ENCODE data around the gene CPSF4L. TPM values are rescaled to one million over a fixed set of nuclear protein-coding genes. Genes with fewer than 3 reads are reported as not detected.

Gene CPSF4L
- total RNA-seq, 4 donors from 2014 or later = not detected

DNA sequence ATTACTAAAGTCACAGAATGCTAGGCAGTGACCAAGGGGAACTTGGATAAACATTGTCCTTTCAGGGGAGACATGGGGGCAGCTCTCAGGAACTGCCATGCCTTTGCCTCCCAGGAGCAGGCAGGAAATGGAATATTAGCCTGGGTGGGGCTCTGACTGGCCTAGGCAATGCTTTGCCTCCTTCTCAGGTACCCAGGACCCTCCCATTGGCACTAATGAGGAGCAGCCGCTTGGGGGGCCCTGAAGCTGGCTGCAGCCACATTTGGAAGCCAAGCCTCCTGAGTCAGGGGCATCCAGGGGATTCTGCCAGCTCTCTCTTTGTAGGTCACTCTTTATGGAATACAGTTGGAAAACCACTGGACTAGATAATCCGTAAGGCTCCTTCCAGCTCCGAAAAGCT, 5.5 kb downstream of the CPSF4L start:
- DNase-seq = no peak
- Histone ChIP-seq H3K36me3 (no peaks in the 10 kb centered on the region), H3K4me1 (peaks cover 0 to 5% of the 10 kb centered on the region in 2 donors), H3K9me3 (no peaks in the 10 kb centered on the region), H3K4me3 (replicated peaks in 1 of 3) (no peak overlapping the region), H3K27me3 (no peaks in the 10 kb centered on the region), H3K27ac (no peak overlapping the region)
- intact Hi-C loops (cut with DNase I) = no loop called here
- TF ChIP-seq, protein P1, sequence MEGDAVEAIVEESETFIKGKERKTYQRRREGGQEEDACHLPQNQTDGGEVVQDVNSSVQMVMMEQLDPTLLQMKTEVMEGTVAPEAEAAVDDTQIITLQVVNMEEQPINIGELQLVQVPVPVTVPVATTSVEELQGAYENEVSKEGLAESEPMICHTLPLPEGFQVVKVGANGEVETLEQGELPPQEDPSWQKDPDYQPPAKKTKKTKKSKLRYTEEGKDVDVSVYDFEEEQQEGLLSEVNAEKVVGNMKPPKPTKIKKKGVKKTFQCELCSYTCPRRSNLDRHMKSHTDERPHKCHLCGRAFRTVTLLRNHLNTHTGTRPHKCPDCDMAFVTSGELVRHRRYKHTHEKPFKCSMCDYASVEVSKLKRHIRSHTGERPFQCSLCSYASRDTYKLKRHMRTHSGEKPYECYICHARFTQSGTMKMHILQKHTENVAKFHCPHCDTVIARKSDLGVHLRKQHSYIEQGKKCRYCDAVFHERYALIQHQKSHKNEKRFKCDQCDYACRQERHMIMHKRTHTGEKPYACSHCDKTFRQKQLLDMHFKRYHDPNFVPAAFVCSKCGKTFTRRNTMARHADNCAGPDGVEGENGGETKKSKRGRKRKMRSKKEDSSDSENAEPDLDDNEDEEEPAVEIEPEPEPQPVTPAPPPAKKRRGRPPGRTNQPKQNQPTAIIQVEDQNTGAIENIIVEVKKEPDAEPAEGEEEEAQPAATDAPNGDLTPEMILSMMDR (IDR thresholded peaks at IDR 0.05) = no peak
- TF ChIP-seq POLR2A (IDR thresholded peaks at IDR 0.05) = no peak
- WGBS, 2 donors = 91 to 97% methylated on average over 2 to 3 of the region's 3 CpGs

DNA sequence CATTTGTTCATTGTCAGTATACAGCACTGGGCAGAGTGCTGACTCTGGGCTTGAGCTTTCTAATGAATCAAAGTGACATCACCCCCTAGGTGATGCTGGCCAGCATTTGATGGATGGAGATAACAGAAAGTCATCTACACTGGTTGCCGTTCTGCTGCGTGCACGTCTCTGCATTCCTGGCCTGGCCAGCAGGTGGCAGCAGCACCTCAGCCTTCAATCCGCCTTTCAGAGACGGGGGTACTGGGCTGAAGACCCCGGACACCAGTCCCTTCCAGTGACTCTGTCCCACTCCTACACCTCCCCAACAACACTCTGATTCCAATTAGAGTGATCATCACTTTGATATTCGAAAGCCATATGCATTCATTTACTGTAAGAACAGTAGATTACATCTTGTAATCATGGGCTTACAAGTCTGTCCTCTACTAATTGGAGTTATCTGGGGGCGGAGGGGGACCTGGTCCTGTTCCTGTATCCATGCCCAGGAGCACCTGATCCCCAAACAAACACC, 6.0 kb downstream of the CPSF4L start:
- Histone ChIP-seq H3K4me1 (peaks cover 0 to 5% of the 10 kb centered on the region in 2 donors), H3K27ac (no peak overlapping the region), H3K27me3 (no peaks in the 10 kb centered on the region), H3K4me3 (replicated peaks in 1 of 3) (no peak overlapping the region), H3K36me3 (no peaks in the 10 kb centered on the region), H3K9me3 (no peaks in the 10 kb centered on the region)
- 6 to 8% methylated on average over 8 of the region's 8 CpGs for WGBS, 2 donors
- TF ChIP-seq POLR2A (IDR thresholded peaks at IDR 0.05) = no peak
- TF ChIP-seq, protein P1 (IDR thresholded peaks at IDR 0.05) = peak; percentile 88 to 99 (median 96)
- intact Hi-C loops (cut with DNase I) = loop anchor here (2.0 kb wide), 1 partner anchor 113 kb away; no protein-coding TSS in a partner anchor
- peak; percentile 38 to 47 for DNase-seq

- peaks cover 0 to 5% of the 10 kb centered on the region in 2 donors for H3K4me1 ChIP-seq
- peaks cover 0 to 6% of the 10 kb centered on the region in 2 donors for H3K36me3 ChIP-seq
- H3K4me3 ChIP-seq (replicated peaks in 1 of 3) = no peak overlapping the region
- H3K27ac ChIP-seq = no peak overlapping the region
- 82% methylated on average over 8 of the region's 8 CpGs for WGBS, 2 donors
- H3K9me3 ChIP-seq = no peaks in the 10 kb centered on the region
- H3K27me3 ChIP-seq = no peaks in the 10 kb centered on the region
- DNase-seq = no peak
- intact Hi-C loops (cut with DNase I) = no loop called here
- TF ChIP-seq, protein P1 (IDR thresholded peaks at IDR 0.05) = no peak
- TF ChIP-seq POLR2A (IDR thresholded peaks at IDR 0.05) = no peak
These were observed 9.8 kb downstream of the CPSF4L start for GRCh38 chr17:73251871-73252270.

GRCh38 chr17:73250851-73251640, 10.6 kb downstream of the CPSF4L start:
- peaks cover 0 to 4% of the 10 kb centered on the region in 2 donors for H3K4me1 ChIP-seq
- TF ChIP-seq POLR2A (IDR thresholded peaks at IDR 0.05) = no peak
- TF ChIP-seq, protein P1 (IDR thresholded peaks at IDR 0.05) = no peak
- no peak for DNase-seq
- no peaks in the 10 kb centered on the region for H3K27me3 ChIP-seq
- 66 to 76% methylated on average over 10 of the region's 10 CpGs for WGBS, 2 donors
- H3K36me3 ChIP-seq = peaks cover 0 to 6% of the 10 kb centered on the region in 2 donors
- intact Hi-C loops (cut with DNase I) = no loop called here
- H3K27ac ChIP-seq = no peak overlapping the region
- no peak overlapping the region for H3K4me3 ChIP-seq (replicated peaks in 1 of 3)
- H3K9me3 ChIP-seq = no peaks in the 10 kb centered on the region

- Histone ChIP-seq H3K27me3 (no peaks in the 10 kb centered on the region), H3K4me3 (replicated peaks in 1 of 3) (no peak overlapping the region), H3K36me3 (peaks cover 0 to 6% of the 10 kb centered on the region in 2 donors), H3K9me3 (no peaks in the 10 kb centered on the region), H3K4me1 (no peaks in the 10 kb centered on the region), H3K27ac (no peak overlapping the region)
- intact Hi-C loops (cut with DNase I) = loop anchor here (10.0 kb wide), 1 partner anchor 525 kb away; no protein-coding TSS in a partner anchor
- no peak for DNase-seq
- 74 to 75% methylated on average over 8 of the region's 8 CpGs for WGBS, 2 donors
- TF ChIP-seq, protein P1 (IDR thresholded peaks at IDR 0.05) = no peak
- no peak for TF ChIP-seq POLR2A (IDR thresholded peaks at IDR 0.05)
These were observed 12.0 kb downstream of the CPSF4L start for GRCh38 chr17:73249700-73250099.
